CD4-positive, alpha-beta T cell treated with Interleukin-4 for 1 hour (primary cell): ENCODE measurements around the gene TMEM179.

Experiments used
- DNase-seq, 2 donors: peaks; one replicate each; pipeline ENCODE4 v3.0.0-alpha.2; 2020 to 2022

TMEM179 gene

DNA sequence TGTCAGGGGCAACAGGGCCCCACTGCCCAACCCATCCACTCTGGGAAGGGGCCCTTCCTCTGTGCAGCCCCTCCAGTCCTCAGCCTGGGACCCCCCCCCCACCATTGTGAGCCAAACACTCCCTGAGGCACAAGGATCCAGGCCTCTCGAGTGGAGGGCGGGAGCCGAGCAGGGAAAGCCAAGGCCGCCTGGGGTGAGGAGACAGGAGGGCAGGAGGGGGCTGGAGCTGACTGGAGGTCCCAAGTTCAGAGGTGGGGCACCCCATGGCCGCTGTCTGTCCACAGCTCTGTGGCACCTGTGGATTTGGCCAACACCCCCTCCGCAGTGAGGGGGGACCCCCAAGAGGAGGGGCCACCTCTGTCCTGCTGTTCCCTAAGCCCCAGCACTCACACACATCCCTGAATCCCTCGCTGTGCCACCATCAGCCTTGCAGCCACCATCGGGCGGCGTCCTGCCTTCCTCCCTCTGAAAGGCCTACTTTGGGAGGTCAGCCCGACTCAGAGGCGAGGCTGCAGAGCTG is 50.4 kb downstream of the TMEM179 start:
- DNase-seq = no peak

DNA sequence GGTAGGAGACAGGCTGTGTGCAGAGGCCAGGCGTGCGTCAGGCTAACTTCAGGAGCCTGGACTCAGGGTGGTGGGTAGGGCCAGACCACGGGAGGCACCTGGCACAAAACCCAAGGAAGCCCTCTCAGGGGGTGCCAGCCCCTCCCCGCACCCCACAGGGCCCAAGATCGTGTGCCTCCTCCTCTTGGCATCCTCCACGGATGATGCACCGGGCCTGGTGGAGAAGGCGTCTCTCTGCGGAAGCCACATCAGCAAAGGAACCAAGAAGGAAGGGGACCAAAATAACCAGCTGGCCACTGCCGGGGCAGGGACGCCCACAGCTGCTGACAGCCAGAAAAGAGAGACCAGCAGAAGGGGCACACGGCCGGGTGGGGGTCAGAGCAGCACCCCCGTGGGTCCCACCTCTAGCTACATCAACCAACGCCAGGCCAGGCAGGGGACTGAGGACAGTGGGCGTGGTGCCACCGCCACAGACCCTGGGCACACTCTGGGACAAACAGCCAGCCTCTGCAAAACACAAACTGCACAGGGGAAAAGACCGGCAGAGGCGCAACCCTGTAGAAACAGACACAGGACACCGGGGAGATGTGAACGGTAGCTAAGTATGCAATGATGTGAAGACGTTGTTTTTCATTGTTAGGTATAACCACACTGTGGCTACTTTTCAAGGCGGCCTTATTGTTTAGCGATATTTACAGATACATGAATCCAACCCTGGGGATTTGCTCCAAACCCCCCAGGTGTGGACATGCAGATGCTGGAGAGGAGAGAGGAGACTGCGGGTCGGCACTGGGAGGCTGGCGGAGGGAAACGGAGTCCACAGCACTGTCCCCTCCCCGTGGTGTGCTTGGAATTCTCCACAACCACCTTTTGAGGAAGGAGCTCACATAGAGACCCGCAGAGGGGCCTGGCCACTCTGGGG is 51.1 kb downstream of the TMEM179 start:
- DNase-seq = no peak

DNA sequence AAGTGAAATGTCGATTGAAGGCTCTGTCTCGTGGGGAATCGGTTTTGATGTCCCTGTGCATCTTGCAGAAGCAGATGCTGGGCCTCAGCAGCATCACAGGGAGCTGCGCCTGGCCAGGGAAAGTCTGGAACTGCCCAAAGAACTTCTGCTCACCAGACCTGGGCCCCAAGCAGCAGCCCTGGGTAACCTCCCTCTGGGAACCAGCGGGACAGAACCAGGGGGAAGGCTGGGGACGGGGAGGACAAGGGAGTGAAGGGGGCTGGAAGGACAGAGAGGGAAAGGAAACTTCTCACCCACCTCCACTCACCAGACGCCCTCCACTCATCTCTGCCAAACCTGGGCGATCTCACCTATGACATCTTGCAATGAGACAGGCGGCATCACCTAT is 51.8 kb downstream of the TMEM179 start:
- no peak for DNase-seq

DNA sequence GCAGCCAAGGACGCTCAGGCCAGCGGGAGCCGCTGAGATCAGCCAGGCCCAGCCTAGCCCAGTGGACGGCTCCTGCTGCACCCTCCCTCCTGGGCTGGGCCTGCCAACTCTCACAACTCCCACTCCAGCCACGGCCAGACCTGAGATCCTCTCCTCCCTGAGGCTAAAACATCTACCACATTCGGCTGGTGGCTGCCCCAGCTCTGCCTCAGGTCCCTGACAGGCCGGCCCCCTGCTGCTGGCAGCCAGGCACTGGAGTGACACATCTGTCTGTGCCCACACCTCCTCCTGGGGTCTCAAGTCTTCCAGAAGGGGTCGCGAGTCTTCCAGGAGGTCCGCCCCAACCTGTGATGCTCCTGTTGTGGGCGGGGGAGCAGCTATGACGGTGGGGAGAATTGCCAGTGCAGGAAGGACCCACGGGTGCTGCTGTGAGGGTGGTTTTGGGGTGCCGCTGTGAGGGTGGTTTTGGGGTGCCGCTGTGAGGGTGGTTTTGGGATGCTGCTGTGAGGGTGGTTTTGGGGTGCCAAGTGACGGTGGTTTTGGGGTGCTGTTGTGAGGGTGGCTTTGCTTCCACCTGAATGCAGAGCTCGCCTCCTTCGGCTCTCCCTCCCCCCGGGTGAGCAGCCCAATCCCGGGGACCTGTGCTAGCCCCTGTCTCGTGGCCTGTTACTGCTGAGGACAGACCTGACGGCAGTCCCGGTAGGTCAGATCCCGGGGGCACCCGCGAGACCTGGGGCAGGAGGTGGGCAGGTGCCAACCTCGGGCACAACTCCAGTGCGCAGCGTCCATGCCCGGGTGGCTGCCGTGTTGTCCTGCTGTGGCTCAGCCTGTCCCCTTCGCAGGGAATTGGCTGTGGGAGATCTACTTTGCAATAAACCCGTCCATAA is 52.5 kb downstream of the TMEM179 start:
- no peak for DNase-seq

DNA sequence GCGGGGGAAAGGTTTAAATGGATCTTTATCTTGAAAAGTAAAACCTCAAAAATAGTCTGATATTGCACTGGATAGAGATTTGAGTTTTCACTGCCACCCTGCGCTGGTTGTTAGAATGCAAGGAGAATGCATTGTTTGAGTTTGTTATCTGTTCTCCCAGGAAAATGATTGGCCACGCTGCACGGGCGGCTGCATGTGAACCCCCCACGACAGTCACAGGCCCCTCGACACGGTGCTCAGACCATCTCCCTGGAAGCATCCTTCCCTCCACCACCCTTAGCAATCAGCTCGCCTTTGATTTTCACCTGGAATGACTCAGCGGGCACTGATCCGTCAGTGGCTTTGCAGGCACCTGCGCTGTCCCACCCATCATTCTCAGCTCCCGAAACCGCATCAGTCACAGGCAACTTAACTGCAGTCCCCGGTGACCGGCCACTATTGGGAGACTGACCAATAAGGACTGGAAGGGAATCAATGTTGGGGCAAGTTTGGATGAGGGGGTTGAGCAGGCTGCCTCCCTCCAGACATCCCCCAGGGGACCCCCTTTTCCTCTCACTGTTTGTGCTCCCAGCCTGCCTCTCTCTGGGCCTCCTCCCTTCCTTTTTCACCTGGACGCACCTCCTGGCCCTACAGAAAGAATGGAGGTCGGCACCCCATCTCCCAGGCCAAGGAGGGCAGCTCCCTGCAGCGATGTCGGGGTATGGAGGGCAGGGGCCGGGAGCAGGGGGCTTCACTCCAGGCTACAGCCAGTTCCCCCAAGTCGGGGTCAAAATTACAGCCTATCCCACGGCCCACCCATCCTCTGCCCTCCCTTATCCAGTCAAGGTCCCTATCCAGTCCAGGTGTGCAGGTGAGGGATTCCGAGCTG is 53.5 kb downstream of the TMEM179 start:
- DNase-seq = peak in 1 of 2 donors; percentile 4

DNA sequence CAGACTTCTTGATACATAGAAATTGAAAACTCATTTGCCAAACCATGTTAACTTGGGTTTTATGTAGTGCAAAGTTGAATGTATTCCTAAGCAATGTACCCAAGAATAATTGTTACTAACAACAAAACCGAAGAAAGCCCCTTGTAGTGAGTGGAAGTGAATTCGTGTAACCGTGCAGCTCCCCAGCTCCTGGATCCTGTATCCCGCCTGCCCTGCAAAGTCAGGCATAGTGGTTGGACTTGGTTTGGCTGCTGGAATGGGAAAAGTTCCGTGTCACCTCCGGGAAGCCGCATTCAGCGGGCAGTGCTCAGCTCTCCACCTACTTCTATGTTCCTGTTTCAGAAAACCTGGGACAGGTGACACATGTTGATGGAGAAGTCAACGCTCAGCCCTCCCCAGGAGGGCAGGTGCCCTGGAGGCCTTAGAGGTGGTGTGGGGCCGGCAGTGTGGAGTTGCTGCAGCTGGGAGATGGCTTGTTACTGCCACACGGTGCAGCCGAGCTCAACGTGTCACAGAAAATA is 54.2 kb downstream of the TMEM179 start:
- peak in 1 of 2 donors; percentile 10 for DNase-seq

DNA sequence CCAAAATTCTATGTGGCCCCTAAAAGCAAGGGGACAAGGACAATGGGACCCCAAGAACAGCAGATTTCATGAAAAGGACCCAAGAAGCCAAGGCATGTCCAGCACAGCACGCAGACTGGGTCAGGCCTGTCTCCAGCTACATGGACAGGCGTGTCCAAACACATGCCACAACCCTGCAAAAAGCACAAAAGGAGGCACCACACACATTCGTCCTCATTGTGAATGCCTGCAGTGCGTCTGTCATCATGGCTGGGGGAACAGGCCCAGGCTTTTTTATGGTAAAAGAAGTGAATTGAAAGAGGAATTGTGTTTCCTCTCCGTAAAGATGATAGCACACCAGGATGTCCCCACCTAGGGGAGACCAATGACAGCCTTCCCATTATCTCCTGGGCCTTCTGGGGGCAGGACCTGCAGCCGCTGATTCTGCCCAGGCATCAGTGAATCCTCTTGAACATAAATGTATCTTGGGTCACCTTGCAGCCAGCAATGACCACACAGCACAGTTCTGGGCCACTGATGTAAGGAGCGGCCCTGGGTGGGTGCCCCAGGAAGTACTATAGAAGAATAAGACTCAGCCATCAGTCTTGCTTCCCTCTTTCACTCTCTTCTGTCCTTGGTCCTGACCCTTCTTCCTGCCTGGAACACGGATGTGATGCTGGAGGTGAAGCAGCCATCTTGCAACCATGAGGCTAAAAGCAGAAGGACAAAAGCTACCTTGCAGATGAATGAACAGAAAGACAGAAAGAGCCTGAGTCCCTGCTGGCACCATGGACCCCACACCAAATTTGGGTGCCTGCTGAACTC is 54.8 kb downstream of the TMEM179 start:
- no peak for DNase-seq

DNA sequence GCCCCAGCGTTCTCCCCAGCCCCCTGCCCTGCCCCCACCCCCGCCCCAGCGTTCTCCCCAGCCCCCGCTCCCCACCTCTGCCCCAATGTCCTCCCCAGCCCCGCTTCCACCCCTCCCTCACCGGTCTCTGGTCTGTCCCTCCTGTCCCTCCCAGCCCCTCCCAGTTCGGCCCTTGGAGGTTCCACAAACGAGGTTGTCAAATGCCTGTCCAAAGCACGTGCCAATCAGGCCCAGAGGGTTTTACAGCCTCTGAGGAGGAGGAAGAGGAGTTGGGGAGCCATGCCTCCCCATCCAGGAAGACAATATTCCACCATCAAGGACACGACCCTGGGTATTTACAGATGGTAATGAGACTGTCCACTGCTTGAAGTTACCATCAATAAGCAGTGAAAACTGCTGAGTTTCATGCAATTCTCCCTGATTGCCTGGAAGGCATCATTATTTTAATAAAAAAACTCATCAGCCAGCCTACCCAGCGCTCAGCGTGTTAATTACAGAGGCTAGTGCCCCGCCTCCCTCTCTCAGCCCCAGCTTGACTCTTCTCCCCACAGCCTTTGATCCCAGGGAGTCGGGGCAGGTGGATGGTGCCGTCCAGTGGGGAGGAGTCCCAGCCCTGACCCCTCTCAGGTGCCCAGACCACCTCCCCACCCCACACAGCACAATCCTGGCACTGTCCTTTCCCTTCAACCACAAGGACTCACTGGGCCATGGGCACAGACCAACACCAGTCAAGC is 55.6 kb downstream of the TMEM179 start:
- no peak for DNase-seq

DNA sequence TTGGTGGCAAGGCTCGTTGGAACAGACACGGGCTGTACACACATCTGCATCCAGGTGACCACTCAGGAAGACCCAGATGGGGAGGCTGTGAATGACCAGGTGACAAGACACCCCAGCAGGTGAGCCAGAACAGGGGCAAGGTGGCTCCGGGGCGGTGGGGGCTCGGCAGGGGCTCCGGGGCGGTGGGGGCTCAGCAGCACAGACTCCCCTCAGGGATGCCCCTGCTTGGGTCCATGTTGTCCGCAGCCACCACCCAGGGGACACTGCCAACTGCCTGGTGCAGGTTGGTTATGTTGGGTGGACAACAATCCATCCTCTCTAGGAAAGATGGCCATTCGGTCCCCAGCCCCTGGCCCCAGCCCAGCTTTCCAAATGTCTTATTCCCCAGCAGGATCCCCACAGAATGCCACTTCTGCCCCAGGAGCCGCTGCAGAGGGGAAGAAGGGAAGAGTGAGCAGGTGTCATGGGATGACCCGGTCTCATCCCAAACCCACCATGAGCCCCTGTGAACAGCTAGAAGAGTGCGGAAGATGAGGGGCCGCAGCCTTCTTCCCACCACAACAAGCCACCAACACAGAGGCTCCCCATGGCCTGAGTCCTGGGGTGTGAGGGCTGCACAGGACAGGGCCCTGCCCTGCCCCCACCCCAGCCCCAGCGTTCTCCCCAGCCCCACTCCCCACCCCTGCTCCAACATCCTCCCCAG is 56.4 kb downstream of the TMEM179 start:
- peak in 1 of 2 donors; percentile 3 for DNase-seq

DNA sequence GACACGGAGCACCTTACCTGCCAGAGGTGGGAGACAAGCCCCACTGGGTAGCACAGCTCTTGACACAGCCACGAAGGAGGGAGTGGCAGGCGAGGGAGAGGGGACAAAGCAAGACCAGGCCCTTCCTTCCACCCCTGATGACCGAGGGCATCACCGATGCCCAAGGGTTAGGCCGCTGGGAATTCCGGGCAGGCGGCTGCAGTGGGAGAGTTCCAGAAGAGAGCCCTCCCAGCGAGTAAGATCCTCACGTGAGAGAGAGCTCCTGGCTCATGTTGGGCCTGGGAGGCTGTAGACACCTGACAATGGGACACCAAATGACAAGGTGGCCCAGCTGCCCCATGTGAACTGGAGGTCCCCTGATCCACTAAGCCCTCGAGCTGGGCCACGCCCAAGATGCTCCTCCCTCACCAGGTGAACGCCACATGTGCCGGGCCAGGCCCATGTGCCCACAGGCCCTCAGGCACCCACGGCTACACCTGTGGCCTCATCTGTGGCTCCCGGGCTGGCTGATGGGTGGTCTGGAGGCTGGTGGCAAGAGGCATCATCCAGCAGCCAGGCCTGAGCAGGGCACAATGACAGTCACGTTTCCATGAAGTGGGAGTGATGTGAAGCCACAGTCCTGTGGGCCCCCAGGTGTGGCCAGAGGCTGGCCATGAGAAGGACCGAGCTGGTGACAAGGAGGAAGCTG is 57.1 kb downstream of the TMEM179 start:
- peak in 1 of 2 donors; percentile 9 for DNase-seq

DNA sequence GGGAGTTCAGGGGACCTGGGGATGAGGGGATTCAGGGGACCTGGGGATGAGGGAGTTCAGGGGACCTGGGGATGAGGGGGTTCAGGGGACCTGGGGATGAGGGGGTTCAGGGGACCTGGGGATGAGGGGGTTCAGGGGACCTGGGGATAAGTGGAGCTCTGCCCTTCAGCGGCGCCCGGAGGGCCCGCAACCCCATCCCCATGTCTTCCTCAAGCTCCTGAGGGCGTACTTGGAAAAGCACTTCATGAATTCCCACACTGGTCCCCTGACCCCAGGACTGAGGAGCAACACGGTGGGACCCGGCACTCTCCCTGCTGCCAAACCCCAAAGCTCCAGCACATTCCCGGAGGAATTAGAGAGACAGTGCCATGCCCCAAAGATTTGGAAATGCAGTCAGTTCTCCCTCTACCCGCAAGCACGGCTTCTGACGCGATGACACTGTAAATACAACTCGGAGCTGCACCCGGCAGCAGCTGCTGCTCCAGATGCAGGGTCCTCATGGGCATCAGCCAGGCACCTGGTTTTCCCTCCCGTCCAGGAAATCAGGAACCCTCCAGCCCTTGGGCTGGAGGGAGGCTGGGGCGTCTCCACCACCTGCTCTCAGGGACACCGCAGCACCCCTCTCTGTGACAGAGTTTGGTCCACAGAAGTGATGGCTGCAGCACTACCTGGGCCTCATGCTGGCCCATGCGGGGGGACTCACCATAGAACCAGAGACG is 57.8 kb downstream of the TMEM179 start:
- DNase-seq = peak in 1 of 2 donors; percentile 4

DNA sequence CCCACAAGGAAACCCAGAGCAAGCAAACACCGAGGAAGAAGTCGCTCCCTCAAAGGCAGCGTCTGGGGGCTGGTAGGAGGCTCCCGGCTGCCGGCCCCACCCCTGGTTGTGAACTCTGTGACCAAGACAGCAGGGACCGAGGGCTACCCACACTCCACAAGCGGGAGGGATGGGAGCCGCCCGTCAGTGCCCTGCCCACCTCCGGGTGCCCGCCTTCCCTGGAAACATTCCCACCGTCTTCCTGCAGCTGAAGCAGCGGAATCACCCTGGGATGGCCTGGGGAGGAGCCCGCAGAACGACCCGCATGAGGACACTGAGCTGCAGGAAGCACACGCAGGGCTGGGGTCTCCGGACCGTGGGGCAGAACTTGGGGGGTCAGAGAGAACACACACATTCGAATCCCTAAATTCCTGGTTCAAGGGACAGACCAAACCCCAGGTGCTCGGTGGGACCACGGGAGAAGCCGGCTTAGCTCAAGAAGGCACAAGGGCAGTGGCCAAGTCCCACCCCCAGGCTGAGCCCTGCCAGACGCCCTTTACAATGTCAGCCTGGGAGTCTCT is 58.5 kb downstream of the TMEM179 start:
- peak in 1 of 2 donors; percentile 6 for DNase-seq

DNA sequence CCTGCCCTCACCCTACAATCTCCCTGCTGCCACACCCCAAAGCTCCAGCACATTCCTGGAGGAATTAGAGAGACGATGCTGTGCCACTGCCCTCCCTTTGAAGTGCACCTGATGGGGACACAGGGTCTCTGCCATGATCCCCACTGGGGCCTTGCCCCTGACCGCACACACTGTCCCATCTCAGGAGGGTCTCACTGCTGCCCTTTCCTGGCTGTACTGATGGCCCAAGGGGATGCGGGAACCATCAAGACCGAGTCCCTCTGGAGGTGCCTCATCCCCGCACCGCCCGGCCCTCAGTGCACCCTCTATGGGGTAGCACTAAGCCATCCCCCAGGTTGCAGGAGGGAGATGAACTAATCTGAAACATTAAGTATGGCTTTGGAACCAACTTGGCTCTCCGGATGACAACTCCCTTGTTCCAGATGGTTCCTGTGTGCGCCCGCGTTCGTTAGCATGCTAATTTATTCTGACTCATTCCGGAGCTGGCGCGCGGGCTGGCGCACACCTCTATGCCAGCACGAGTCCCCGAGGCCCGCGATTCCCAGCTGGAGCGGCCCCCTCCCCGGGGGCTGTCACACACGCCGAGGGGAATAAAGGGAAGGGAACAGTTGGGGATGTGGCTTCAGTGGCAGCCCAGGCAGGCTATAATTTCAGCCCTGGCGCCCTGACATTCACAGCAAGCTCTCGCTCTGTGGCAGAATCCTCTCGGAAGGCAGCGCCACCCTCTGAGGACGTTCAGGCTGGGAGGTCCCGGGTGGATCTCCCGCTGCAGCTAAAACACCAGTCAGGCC is 59.2 kb downstream of the TMEM179 start:
- DNase-seq = peak in 1 of 2 donors; percentile 7

DNA sequence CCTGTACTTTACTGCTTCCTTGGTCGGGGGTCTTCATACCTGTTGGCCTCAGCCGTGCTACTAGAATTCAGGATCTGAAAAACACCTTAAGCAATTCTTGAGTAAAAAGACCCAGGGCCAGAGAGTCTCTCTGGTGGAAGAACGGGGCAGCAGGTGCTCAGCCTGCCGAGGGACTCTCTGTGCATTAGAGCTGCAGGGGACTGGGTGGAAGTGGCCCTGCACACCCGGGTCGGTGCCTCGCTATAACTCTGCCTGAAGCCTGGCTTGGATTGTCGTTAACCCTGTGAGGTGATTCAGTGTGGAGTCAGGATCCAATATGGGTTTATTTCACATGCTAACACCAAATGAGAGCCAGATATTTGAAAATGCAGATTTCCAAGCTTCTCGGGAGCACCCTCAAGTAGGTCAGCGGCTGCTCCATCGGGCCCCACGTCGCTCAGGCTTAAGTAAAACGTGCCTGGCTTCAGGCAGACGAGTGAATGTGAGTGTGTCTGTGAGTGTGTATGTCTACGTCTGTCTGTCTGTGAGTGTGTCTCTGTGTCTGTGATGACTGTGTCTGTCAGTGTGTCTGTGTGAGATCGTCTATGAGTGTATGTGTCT is 60.1 kb downstream of the TMEM179 start:
- DNase-seq = no peak

DNA sequence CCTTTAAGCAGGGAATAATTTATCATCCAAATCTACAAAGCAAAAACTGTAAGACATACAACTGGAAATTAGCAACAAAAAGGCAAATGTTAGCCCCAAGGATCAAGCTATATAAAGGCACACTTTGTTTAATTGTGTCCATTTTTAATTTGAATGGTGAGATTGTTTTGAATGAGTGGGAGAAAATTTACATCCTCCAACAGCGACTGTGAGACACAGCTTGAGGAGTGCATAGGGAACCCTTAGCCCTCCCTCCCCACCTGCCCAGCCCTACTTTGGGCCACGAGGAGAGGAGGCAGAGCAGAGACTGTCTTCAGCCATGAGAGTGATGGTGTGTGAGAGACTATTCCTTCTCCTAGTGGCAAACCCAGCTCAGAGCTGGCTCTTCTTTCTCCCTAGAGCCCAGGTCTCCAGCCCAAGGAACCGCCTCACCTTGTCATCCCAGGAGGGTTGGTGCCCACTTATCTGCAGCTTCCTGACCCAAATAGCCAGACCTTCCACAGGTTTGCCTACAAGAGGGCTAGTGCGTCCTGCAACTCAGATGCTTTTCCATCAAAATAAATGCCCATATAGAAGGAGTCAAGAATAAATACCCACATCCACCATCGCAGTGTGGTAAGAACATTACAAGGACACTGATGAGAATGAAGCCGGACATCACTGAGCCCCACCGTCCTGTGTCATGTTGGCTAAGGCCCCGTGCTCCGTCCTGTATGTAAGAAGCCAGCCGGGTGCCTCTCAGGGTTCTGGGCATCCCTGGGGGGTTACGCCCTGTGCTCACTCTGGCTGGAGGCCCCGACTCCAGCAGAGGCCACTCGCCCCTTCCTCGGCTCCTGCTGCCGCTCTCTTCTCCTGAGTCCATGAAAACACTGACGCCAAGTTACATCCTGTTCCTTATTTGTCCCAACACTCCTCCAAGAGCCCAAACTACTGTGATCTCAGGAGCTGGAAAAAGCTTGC is 61.4 kb downstream of the TMEM179 start:
- DNase-seq = peak in 1 of 2 donors; percentile 6
